Ishikawa (cell line): ENCODE results near the gene YDJC.

Experiments used
- CEBPB ChIP-seq: IDR thresholded peaks from 2 replicates; pipeline ENCODE4 v1.6.1; 2012
- CREB1 ChIP-seq: IDR thresholded peaks from 2 replicates; pipeline ENCODE4 v1.6.1; 2012; ENCODE audit warnings: low read depth
- EP300 ChIP-seq: IDR thresholded peaks from 2 replicates; pipeline ENCODE4 v1.6.1; 2012; ENCODE audit warnings: borderline replicate concordance
- NFIC ChIP-seq: IDR thresholded peaks from 2 replicates; pipeline ENCODE4 v1.6.1; 2012
- RAD21 ChIP-seq: IDR thresholded peaks from 2 replicates; pipeline ENCODE4 v1.6.1; 2012; ENCODE audit warnings: low read depth
- TAF1 ChIP-seq: IDR thresholded peaks from 2 replicates; pipeline ENCODE4 v1.6.1; 2012; ENCODE audit warnings: low read depth, mild to moderate bottlenecking
- TCF12 ChIP-seq: IDR thresholded peaks from 2 replicates; pipeline ENCODE4 v1.6.1; 2012; ENCODE audit warnings: low read depth
- USF1 ChIP-seq: IDR thresholded peaks from 2 replicates; pipeline ENCODE4 v1.6.1; 2012
- YY1 ChIP-seq: IDR thresholded peaks from 2 replicates; pipeline ENCODE4 v1.6.1; 2012; ENCODE audit warnings: low read depth
- ZBTB7A ChIP-seq: IDR thresholded peaks from 2 replicates; pipeline ENCODE4 v1.6.1; 2012; ENCODE audit warnings: low read depth
- TF ChIP-seq, protein P1 (sequence below): IDR thresholded peaks from 2 replicates; pipeline ENCODE4 v1.6.1; 2012; ENCODE audit warnings: low read depth, mild to moderate bottlenecking

- TF ChIP-seq ZBTB7A (no peak; the same call in 1 of the 2 replicates), TAF1 (0 out of 2 replicates have a peak, but pooled peaks have one; percentile 20), EP300 (no peak; the same call in 1 of the 2 replicates), TCF12 (no peak), RAD21 (no peak), CEBPB (no peak), NFIC (no peak), CREB1 (peak; percentile 55; the same call in 1 of the 2 replicates), YY1 (no peak), USF1 (no peak)
- TF ChIP-seq, protein P1, sequence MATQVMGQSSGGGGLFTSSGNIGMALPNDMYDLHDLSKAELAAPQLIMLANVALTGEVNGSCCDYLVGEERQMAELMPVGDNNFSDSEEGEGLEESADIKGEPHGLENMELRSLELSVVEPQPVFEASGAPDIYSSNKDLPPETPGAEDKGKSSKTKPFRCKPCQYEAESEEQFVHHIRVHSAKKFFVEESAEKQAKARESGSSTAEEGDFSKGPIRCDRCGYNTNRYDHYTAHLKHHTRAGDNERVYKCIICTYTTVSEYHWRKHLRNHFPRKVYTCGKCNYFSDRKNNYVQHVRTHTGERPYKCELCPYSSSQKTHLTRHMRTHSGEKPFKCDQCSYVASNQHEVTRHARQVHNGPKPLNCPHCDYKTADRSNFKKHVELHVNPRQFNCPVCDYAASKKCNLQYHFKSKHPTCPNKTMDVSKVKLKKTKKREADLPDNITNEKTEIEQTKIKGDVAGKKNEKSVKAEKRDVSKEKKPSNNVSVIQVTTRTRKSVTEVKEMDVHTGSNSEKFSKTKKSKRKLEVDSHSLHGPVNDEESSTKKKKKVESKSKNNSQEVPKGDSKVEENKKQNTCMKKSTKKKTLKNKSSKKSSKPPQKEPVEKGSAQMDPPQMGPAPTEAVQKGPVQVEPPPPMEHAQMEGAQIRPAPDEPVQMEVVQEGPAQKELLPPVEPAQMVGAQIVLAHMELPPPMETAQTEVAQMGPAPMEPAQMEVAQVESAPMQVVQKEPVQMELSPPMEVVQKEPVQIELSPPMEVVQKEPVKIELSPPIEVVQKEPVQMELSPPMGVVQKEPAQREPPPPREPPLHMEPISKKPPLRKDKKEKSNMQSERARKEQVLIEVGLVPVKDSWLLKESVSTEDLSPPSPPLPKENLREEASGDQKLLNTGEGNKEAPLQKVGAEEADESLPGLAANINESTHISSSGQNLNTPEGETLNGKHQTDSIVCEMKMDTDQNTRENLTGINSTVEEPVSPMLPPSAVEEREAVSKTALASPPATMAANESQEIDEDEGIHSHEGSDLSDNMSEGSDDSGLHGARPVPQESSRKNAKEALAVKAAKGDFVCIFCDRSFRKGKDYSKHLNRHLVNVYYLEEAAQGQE, result no peak
Measured at GRCh38 chr22:21641789-21642583, 12.2 kb upstream of the YDJC start, which contains the start of gene SDF2L1.
